ENCODE measurements around the gene SYT7. TPM values are rescaled to one million over a fixed set of nuclear protein-coding genes. Genes with fewer than 3 reads are reported as not detected.

The SYT7 gene
- total and polyA plus RNA-seq, 10 of the 15 experiments (the other 5 are each of a cell fraction or from before 2014, with no cell fraction given), result not detected

- H3K4me2 ChIP-seq (ENCODE audit: control insufficient read depth, insufficient read depth), result no peak overlapping the region
- ChIA-PET RAD21 (ENCODE audit: unreplicated experiment) (no interaction called here), POLR2A (interaction anchor here (0.6 kb wide), 1 partner anchor 38 kb away, joined by 3 read pairs; no protein-coding TSS in a partner anchor), CTCF (interaction anchor here (0.9 kb wide), 1 partner anchor 67 kb away, joined by 4 read pairs; no protein-coding TSS in a partner anchor), SMC1A (ENCODE audit: uncharacterized antibody, unreplicated experiment) (interaction anchor here (1.2 kb wide), 1 partner anchor 36 kb away, joined by 3 read pairs; no protein-coding TSS in a partner anchor)
- H3K79me2 ChIP-seq (ENCODE audit: control insufficient read depth, insufficient read depth, low read length), result no peaks in the 10 kb centered on the region
- no peak for ATAC-seq
- H3K27me3 ChIP-seq (replicated peaks in 1 of 2; ENCODE audit: control insufficient read depth in 2 of 2, insufficient read depth in 2 of 2, low read length in 1 of 2), result peaks cover 3 to 7% of the 10 kb centered on the region in 2 experiments; a peak in 3 of 4 replicates
- H4K20me1 ChIP-seq (ENCODE audit: control insufficient read depth, insufficient read depth), result no peaks in the 10 kb centered on the region
- DNase-seq (ENCODE audit: low read depth, low spot score), result no peak
- H3K9ac ChIP-seq (ENCODE audit: control insufficient read depth, insufficient read depth, low read length), result no peak overlapping the region
- H2AFZ ChIP-seq (ENCODE audit: control insufficient read depth, low read depth, low read length), result no peak overlapping the region
- no peak overlapping the region for H3K27ac ChIP-seq (ENCODE audit: control insufficient read depth, insufficient read depth)
- H3K9me3 ChIP-seq (replicated peaks; ENCODE audit: control insufficient read depth, insufficient read depth, low read length), result no peaks in the 10 kb centered on the region
- no peaks in the 10 kb centered on the region for H3K36me3 ChIP-seq (ENCODE audit: control insufficient read depth in 2 of 2, insufficient read depth in 2 of 2, low read length in 1 of 2)
- TF ChIP-seq IRF5 (IDR thresholded peaks at IDR 0.05; ENCODE audit: borderline replicate concordance) (no peak), SUPT20H (IDR thresholded peaks at IDR 0.05; ENCODE audit: borderline replicate concordance, control insufficient read depth, low read depth, low read length) (no peak), MXI1 (IDR thresholded peaks at IDR 0.05; ENCODE audit: low read depth, low read length) (no peak)
- TF ChIP-seq, protein P1, sequence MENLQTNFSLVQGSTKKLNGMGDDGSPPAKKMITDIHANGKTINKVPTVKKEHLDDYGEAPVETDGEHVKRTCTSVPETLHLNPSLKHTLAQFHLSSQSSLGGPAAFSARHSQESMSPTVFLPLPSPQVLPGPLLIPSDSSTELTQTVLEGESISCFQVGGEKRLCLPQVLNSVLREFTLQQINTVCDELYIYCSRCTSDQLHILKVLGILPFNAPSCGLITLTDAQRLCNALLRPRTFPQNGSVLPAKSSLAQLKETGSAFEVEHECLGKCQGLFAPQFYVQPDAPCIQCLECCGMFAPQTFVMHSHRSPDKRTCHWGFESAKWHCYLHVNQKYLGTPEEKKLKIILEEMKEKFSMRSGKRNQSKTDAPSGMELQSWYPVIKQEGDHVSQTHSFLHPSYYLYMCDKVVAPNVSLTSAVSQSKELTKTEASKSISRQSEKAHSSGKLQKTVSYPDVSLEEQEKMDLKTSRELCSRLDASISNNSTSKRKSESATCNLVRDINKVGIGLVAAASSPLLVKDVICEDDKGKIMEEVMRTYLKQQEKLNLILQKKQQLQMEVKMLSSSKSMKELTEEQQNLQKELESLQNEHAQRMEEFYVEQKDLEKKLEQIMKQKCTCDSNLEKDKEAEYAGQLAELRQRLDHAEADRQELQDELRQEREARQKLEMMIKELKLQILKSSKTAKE (IDR thresholded peaks at IDR 0.05; ENCODE audit: low read depth, poor library complexity, severe bottlenecking), result no peak
- H3K4me1 ChIP-seq (ENCODE audit: control insufficient read depth, insufficient read depth, low read length), result no peaks in the 10 kb centered on the region
- FAIRE-seq, result no peak
- H3K4me3 ChIP-seq, result no peak overlapping the region
- intact Hi-C loops (cut with micrococcal nuclease; ENCODE audit: unreplicated experiment) (no loop called here), in situ Hi-C loops (cut with MboI) (no loop called here)
- 17% methylated on average over 25 of the region's 25 CpGs for WGBS (ENCODE audit: insufficient coverage, insufficient replicate concordance, low lambda C conversion rate, missing lambda C conversion rate)
- no TSS peak for BruUV-seq (replicated peaks)
Measured at GRCh38 chr11:61598886-61599868, 18.3 kb upstream of the SYT7 start.

Measured in GM12878 (cell line).